Kidney (tissue), 14 donors: ENCODE data around the gene SYT1. TPM values are rescaled to one million over a fixed set of nuclear protein-coding genes. Genes with fewer than 3 reads are reported as not detected.

Experiments
- DNase-seq, 5 donors: peaks; one replicate each; pipeline ENCODE4 v3.0.0-alpha.2; 2013 to 2020
- FAIRE-seq: peaks from 2 replicates; lab custom pipeline; 2012; peaks lifted over from hg19 to GRCh38; lab: Jason Lieb, UNC
- H3K27ac ChIP-seq, 2 donors: one replicate each; pipeline ENCODE4 v1.7.0; 2013; ENCODE audit warnings: low read depth in 2 of 2, low read length in 2 of 2, inconsistent platforms in 1 of 2
- H3K27me3 ChIP-seq: one replicate; pipeline ENCODE4 v1.7.1; 2013; ENCODE audit warnings: low read length, inconsistent platforms; ENCODE audit not compliant: control insufficient read depth, insufficient read depth
- H3K36me3 ChIP-seq, 3 donors: one replicate each; pipeline versions ENCODE4 v1.7.0 to v1.7.1; 2013; ENCODE audit warnings: low read length in 3 of 3, control low read depth in 1 of 3, inconsistent platforms in 1 of 3; ENCODE audit not compliant: insufficient read depth in 3 of 3, control insufficient read depth in 2 of 3
- H3K4me1 ChIP-seq, 3 donors: one replicate each; pipeline versions ENCODE4 v1.7.0 to v1.7.1; 2013; ENCODE audit warnings: low read length in 3 of 3, inconsistent platforms in 1 of 3, low read depth in 1 of 3; ENCODE audit not compliant: control insufficient read depth in 2 of 3, insufficient read depth in 2 of 3
- H3K4me3 ChIP-seq, 3 donors: one replicate each; pipeline versions ENCODE4 v1.7.0 to v1.8.1; 2013; ENCODE audit warnings: low read length in 3 of 3, control low read depth in 1 of 3, inconsistent platforms in 1 of 3
- H3K9ac ChIP-seq, 3 donors: one replicate each; pipeline versions ENCODE4 v1.7.0 to v1.7.1; 2013; ENCODE audit warnings: low read length in 3 of 3, control low read depth in 1 of 3, inconsistent platforms in 1 of 3
- H3K9me3 ChIP-seq, 3 donors: one replicate each; pipeline versions ENCODE4 v1.7.0 to v1.7.1; 2013; ENCODE audit warnings: low read length in 3 of 3, control low read depth in 1 of 3, inconsistent platforms in 1 of 3; ENCODE audit not compliant: control insufficient read depth in 2 of 3, insufficient read depth in 1 of 3
- intact Hi-C: fragments of 100-400 bp; cut with DNase I; formaldehyde crosslinking; loops from one replicate; pipeline ENCODE4 v1.11.1; 2022
- polyA plus RNA-seq: library from polyadenylated mRNA; stranded (reverse); fragments of 350-450 nt; fragmentation: Illumina TruSeq; extraction: RNeasy Lipid Tissue Mini Kit (QIAGEN cat#74804); gene quantifications from one replicate; pipeline ENCODE4 v1.2.3, GENCODE V29; 2014; ENCODE audit warnings: low read depth, low replicate concordance; ENCODE audit not compliant: insufficient read depth
- total RNA-seq: library from RNA; stranded (reverse); fragmentation: NEBNext Ultra II Directional; extraction: Animal tissue kit (Norgen Biotek cat#: 25700); gene quantifications from one replicate; pipeline ENCODE4 v1.2.1, GENCODE V29; 2021
- TF ChIP-seq, protein P1 (sequence below): IDR thresholded peaks from 3 replicates; pipeline ENCODE4 v1.5.1; 2012; ENCODE audit warnings: mild to moderate bottlenecking, moderate library complexity, borderline replicate concordance; ENCODE audit not compliant: insufficient read depth; ENCODE audit errors: extremely low read depth
- donor health status: control.
- donor health status: control.
- donor health status: control.
- donor health status: control.
- donor health status: control.
- donor health status: DM: yes; HTN: yes; CAD: no.
- donor health status: Normal renal cell carcinoma (clear cell type).

SYT1 gene
- total and polyA plus RNA-seq, 2 donors from 2014 or later, result 0.69 to 1.2 TPM

DNA sequence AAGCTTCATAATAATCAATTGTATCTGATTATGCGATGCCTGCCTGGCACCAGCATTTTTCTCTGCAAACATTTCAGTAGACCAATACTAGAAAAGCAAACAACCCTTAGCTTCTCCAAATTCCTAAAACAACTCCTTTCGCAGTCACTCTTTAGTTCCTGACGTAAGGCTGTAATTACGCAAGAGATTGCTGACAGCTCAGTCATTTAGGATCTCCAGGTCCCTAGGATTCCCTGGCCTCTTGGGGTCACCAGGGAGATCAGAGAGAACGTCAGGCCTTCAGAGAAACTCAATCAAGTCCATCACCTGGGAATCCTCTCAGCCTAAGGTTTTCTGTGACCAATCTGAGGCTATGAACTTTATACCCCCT lies 435.6 kb downstream of the SYT1 start:
- Histone ChIP-seq H3K27me3 (no peaks in the 10 kb centered on the region), H3K9ac (no peak overlapping the region), H3K9me3 (no peaks in the 10 kb centered on the region), H3K27ac (no peak overlapping the region), H3K4me3 (no peak overlapping the region), H3K4me1 (no peaks in the 10 kb centered on the region), H3K36me3 (no peaks in the 10 kb centered on the region)
- DNase-seq, result no peak
- FAIRE-seq, result no peak
- intact Hi-C loops, result no loop called here
- TF ChIP-seq, protein P1, sequence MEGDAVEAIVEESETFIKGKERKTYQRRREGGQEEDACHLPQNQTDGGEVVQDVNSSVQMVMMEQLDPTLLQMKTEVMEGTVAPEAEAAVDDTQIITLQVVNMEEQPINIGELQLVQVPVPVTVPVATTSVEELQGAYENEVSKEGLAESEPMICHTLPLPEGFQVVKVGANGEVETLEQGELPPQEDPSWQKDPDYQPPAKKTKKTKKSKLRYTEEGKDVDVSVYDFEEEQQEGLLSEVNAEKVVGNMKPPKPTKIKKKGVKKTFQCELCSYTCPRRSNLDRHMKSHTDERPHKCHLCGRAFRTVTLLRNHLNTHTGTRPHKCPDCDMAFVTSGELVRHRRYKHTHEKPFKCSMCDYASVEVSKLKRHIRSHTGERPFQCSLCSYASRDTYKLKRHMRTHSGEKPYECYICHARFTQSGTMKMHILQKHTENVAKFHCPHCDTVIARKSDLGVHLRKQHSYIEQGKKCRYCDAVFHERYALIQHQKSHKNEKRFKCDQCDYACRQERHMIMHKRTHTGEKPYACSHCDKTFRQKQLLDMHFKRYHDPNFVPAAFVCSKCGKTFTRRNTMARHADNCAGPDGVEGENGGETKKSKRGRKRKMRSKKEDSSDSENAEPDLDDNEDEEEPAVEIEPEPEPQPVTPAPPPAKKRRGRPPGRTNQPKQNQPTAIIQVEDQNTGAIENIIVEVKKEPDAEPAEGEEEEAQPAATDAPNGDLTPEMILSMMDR, result no peak

DNA sequence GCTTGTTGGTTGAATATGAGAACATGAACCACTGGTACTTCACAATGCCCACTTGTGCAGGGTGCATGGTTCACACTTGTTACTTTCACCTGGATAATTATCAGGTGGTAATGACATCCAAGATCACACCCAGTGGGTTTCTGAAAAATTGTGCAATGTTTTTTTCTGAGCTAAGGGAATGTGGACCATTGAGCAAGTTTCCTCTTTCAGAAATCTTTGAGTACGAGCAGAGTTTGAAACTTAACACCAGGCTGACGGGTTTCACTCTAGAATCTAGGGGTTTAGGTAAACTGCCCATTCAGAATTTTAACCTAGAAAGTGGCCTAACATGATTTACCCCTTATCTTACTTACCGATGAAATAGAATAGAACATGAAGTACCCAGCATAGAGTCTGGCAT lies 436.6 kb downstream of the SYT1 start:
- Histone ChIP-seq H3K9me3 (no peaks in the 10 kb centered on the region), H3K27ac (no peak overlapping the region), H3K27me3 (no peaks in the 10 kb centered on the region), H3K9ac (no peak overlapping the region), H3K4me3 (no peak overlapping the region), H3K36me3 (no peaks in the 10 kb centered on the region), H3K4me1 (no peaks in the 10 kb centered on the region)
- DNase-seq, result no peak
- FAIRE-seq, result no peak
- intact Hi-C loops, result no loop called here
- TF ChIP-seq, protein P1, result no peak

DNA sequence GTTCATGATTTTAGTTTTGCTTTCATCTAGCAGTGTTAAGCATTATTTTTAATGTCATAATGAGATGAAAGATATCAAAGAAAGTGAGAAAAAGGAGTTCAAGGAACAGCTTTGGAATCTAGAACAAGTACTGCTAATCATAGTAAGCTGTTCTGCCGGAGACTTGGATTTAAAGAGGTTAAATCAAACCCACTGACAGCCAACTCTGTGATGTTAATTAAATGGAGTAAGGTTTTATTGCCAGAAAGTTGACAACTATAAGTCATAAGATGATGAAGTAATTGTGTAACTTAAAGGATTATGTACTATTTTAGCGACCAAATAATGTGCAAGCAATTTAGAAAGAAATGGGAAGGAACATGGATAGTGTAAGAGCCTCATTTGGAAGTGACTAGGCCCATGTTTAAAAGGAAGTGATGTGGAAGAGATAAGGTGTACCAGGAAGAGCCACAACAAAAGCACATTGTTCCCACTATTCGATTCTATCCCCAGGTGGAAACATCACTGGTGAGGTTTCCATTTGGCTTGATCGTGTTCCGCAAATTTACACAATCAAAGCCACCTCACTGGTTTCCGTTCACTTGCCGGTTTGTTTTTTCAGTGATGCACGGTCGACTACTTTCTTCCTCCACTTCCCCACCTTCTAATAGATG lies 437.7 kb downstream of the SYT1 start:
- H3K36me3 ChIP-seq, result no peaks in the 10 kb centered on the region
- H3K4me3 ChIP-seq, result no peak overlapping the region
- TF ChIP-seq, protein P1, result no peak
- H3K4me1 ChIP-seq, result no peaks in the 10 kb centered on the region
- no peaks in the 10 kb centered on the region for H3K9me3 ChIP-seq
- FAIRE-seq (no peak), DNase-seq (no peak)
- intact Hi-C loops, result no loop called here
- no peaks in the 10 kb centered on the region for H3K27me3 ChIP-seq
- no peak overlapping the region for H3K9ac ChIP-seq
- no peak overlapping the region for H3K27ac ChIP-seq

DNA sequence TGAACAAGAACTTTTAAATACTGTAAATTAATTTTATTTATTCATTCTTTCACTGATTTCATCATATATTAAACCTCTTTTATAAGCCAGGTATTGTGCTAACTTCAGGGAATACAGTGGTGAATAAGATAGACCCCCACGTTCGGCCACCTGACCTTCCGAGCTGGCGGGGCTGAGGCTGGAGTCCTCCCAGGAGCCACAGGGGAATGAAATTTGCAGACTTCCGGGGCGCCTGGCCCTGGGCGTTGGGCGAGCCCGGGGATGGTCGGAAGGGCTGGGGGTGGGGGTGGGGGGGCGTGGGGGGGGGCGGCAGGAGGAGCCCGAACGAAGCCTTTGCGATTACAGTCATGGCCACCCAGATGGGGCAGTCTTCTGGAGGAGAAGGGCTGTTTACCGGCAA lies 442.8 kb downstream of the SYT1 start:
- no peak overlapping the region for H3K27ac ChIP-seq
- no peak for FAIRE-seq
- TF ChIP-seq, protein P1, result no peak
- H3K9ac ChIP-seq, result no peak overlapping the region
- H3K27me3 ChIP-seq, result no peaks in the 10 kb centered on the region
- DNase-seq, result no peak
- no peak overlapping the region for H3K4me3 ChIP-seq
- H3K36me3 ChIP-seq, result no peaks in the 10 kb centered on the region
- intact Hi-C loops, result no loop called here
- no peaks in the 10 kb centered on the region for H3K9me3 ChIP-seq
- H3K4me1 ChIP-seq, result no peaks in the 10 kb centered on the region
